GM12891 (cell line): ENCODE results near the gene BRD3OS.

Source experiments
- PAX5 ChIP-seq: IDR thresholded peaks from 2 replicates; pipeline ENCODE4 v1.6.1; 2011; ENCODE audit warnings: low read length, moderate library complexity, mild to moderate bottlenecking; ENCODE audit not compliant: insufficient read depth, severe bottlenecking
- POLR2A ChIP-seq: IDR thresholded peaks from 2 replicates; pipeline ENCODE4 v1.6.1; 2011; ENCODE audit warnings: low read depth, low read length, control low read depth
- POLR2AphosphoS5 ChIP-seq: IDR thresholded peaks from 2 replicates; pipeline ENCODE4 v1.6.1; 2011; ENCODE audit warnings: low read depth, low read length, control low read depth
- POU2F2 ChIP-seq: IDR thresholded peaks from 2 replicates; pipeline ENCODE4 v1.6.1; 2011; ENCODE audit warnings: low read depth, mild to moderate bottlenecking, control low read depth, low read length, moderate library complexity
- SPI1 ChIP-seq: IDR thresholded peaks from 2 replicates; pipeline ENCODE4 v1.6.1; 2011; ENCODE audit warnings: low read depth, low read length, control low read depth
- TAF1 ChIP-seq: IDR thresholded peaks from 2 replicates; pipeline ENCODE4 v1.6.1; 2011; ENCODE audit warnings: low read depth, low read length, control low read depth

DNA sequence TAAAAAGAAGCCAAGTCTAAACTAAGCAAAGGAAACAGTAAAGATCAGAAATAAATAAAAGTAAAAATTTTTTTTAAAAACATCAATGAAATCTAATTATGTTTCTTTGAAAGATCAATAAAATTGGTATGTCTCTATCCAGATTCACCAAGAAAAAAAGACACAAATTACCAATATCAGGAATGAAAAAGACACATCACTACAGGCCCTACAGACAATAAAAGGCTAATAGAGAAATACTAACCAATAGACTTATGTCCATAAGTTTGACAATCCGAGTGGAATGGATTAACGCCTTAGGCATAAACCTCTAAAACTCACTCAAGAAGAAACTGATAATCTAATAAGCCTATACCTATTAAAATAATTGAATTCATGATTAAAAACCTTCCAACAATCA is 12.4 kb downstream of the BRD3OS start:
- no peak for TF ChIP-seq TAF1
- no peak for TF ChIP-seq POLR2A
- TF ChIP-seq POLR2AphosphoS5 = no peak
- TF ChIP-seq PAX5 = no peak
- TF ChIP-seq POU2F2 = no peak
- no peak for TF ChIP-seq SPI1
